Bronchial epithelial cell (primary cell): ENCODE results near the gene DPP6. TPM values are rescaled to one million over a fixed set of nuclear protein-coding genes. Genes with fewer than 3 reads are reported as not detected.
"Not testable (repeated sequence)": the region's sequence is repeated elsewhere in the genome, so short reads cannot be mapped to it uniquely, and the experiment has no call there.

ENCODE experiments used
- DNase-seq: peaks from one replicate; pipeline ENCODE4 v3.0.0-alpha.2; 2010; ENCODE audit warnings: low read depth
- FAIRE-seq: peaks from 2 replicates; lab custom pipeline; 2011; peaks lifted over from hg19 to GRCh38; lab: Jason Lieb, UNC
- H3K27me3 ChIP-seq: 2 replicates; pipeline ENCODE4 v1.5.1; 2011; ENCODE audit warnings: low read length; ENCODE audit not compliant: control insufficient read depth, insufficient read depth
- H3K36me3 ChIP-seq: 2 replicates; pipeline ENCODE4 v1.5.1; 2011; ENCODE audit warnings: low read length; ENCODE audit not compliant: control insufficient read depth, insufficient read depth
- H3K4me3 ChIP-seq: 2 replicates; pipeline ENCODE4 v1.5.1; 2011; ENCODE audit warnings: mild to moderate bottlenecking, low read depth, low read length, control low read depth
- total RNA-seq: library from RNA; depleted of rRNA; stranded (reverse); fragments of >200 nt; gene quantifications from 2 replicates; pipeline ENCODE4 v1.2.1, GENCODE V29; 2014
- TF ChIP-seq, protein P1 (sequence below): IDR thresholded peaks from 2 replicates; pipeline ENCODE4 v1.5.1; 2011; ENCODE audit warnings: mild to moderate bottlenecking, moderate library complexity, low read length, control low read depth, inconsistent platforms; ENCODE audit not compliant: insufficient read depth, severe bottlenecking

Gene DPP6
- total RNA-seq, 1 donor from 2014 or later = not detected

DNA sequence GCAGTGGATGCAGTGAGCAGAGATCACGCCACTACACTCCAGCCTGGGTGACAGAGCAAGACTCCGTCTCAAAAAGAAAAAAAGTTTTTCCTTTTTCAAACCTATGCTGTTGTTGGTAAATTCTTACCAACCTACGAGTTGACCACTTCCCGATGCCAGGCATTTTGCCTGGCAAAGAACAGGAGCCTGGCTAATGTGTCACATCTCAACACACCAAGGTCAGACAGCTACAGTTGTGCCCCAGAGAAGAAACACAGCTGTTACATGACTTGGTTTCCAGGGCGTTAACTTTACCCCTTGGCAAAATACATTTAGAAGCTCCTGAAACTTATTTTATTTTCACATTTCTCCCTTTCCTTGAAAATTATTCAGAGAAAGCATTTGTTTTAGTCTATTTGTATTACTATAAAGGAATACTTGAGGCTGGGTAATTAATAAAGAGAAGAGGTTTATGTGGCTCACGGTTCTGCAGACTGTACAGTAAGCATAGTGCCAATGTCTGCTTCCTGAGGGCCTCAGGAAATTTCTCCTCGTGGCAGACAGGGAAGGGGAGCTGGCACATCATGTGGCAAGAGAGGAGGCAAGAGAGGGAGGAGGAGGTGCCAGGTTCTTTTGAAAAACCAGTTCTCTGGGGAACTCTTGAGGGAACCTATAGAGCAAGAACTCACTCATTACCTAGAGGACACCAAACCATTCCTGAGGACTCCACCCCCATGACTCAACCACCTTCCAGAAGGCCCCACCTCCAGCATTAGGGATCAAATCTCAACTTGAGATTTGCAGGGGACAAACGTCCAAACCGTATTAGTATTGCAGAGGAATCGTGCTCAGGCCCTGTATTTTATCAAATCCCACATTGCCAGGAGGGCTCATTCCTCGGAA, 867.4 kb downstream of the DPP6 start:
- FAIRE-seq (no peak), DNase-seq (peak; percentile 66)
- H3K27me3 ChIP-seq = no peaks in the 10 kb centered on the region
- TF ChIP-seq, protein P1, sequence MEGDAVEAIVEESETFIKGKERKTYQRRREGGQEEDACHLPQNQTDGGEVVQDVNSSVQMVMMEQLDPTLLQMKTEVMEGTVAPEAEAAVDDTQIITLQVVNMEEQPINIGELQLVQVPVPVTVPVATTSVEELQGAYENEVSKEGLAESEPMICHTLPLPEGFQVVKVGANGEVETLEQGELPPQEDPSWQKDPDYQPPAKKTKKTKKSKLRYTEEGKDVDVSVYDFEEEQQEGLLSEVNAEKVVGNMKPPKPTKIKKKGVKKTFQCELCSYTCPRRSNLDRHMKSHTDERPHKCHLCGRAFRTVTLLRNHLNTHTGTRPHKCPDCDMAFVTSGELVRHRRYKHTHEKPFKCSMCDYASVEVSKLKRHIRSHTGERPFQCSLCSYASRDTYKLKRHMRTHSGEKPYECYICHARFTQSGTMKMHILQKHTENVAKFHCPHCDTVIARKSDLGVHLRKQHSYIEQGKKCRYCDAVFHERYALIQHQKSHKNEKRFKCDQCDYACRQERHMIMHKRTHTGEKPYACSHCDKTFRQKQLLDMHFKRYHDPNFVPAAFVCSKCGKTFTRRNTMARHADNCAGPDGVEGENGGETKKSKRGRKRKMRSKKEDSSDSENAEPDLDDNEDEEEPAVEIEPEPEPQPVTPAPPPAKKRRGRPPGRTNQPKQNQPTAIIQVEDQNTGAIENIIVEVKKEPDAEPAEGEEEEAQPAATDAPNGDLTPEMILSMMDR = no peak
- no peaks in the 10 kb centered on the region for H3K36me3 ChIP-seq
- no peak overlapping the region for H3K4me3 ChIP-seq

DNA sequence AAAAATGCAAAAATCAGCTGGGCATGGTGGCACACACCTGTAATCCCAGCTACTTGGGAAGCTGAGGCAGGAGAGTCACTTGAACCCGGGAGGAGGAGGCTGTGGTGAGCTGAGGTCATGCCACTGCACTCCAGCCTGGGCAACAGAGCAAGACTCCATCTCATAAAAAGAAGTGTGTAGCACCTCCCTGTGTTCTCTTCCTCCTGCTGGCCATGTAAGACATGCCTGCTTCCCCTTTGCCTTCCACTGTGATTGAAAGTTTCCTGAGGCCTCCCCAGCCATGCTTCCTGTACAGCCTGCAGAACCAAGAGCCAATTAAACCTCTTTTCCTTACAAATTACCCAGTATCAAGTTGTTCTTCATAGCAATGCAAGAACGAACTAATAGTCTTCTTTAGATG, 870.3 kb downstream of the DPP6 start:
- not testable (repeated sequence) for DNase-seq, FAIRE-seq, H3K36me3 ChIP-seq, H3K27me3 ChIP-seq, H3K4me3 ChIP-seq

DNA sequence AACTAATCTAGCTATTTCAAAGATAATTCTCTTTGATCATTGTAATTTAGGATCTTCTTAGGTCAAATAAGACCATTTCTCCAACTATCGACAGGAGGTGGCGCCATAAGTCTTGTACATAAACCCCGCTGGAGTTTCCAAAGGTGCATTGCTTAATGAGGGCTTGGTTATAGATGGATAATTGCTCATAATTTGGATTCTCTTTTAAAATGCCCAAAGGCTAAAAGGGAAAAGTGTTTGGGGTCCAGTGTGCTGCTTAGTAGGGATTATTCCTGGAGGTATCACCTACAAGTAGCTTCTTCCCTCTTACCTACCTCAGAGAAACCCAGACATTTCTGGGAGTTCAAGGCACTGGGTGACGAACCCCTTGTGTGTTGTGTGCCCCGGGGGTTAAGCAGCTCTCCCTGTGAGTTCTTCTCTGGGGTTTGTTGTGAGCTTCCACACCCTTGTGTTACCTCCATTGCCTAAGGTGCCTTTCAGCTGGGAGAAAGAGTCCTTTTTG, 875.5 kb downstream of the DPP6 start:
- no peaks in the 10 kb centered on the region for H3K36me3 ChIP-seq
- H3K27me3 ChIP-seq = no peaks in the 10 kb centered on the region
- peak overlapping the region; percentile 48 for H3K4me3 ChIP-seq
- FAIRE-seq (no peak), DNase-seq (peak; percentile 86)
- TF ChIP-seq, protein P1 = peak; percentile 52

DNA sequence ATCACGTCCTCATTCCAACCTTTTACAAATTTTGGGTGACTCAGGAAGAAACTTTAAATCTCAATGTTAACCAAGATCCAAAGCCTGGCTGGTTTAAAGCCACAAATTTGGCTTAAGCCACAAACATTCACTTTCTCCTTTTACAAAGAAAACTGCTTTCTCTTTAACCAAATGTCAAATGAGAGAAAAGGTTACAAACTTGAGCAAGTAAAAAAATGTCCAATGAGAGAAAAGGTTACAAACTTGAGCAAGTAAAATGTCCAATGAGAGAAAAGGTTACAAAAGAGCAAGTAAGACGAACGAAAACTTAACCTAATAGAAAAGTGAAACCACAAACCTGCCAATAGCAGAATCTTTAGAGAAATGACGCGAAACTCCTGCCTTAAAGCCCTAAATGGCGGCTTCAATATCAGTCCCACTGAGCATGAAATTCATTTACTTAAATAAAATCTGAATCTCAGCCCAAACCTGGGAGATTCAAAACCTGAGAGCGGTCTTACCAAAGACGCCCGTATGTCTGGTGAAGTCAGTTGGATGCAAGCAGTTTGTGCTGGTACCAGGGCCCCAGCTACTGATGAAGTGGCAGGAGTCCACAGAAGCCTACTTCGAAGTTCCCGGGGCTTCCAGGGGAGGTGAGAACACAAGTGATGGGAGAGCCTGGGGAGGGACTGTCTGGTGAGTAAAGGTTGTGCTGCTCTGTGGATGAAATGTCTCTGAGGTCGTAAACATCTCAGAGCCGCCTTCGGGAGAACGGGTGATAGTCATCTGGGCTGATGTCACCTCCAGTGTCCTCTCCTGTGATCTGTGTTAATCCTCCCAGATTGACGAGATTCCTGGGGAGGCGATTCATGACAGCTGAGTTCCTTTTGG, 876.2 kb downstream of the DPP6 start:
- peak; percentile 93 for DNase-seq
- peak overlapping the region; percentile 48 for H3K4me3 ChIP-seq
- no peaks in the 10 kb centered on the region for H3K27me3 ChIP-seq
- no peaks in the 10 kb centered on the region for H3K36me3 ChIP-seq
- no peak for FAIRE-seq
- TF ChIP-seq, protein P1 = no peak

DNA sequence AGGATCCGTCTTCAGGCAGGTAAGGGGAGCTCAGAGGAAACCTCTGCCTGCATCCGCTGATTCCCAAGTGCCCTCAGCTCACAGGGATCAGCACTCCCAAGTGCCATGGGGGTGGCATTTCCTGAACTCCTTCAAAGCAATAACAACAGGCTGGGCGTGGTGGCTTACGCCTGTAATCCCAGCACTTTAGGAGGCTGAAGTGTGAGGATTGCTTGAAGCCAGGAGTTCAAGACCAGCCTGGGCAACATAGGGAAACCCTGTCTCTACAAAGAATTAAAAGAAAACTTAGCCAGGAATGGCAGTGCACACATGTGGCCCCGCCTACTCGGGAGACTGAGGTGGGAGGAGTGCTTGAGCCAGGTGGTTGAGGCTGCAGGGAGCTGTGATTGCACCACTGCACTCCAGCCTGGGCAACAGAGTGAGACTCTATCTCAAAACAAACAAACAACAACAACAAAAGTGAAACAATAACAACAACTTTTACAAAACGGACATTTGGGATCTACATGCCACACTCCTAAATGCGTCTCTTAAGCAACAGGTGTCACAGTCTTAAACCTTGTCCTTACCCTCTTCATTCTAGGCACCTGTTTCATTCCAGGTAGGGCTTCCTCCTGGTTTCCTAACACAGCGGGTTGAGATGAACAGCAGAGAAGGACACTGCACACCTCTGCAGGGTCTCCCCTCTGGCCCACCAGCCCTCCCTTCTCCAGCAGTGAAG, 877.0 kb downstream of the DPP6 start:
- no peak for FAIRE-seq

More for the DNA sequence above, 877.0 kb downstream of the DPP6 start:
- no peaks in the 10 kb centered on the region for H3K36me3 ChIP-seq
- H3K4me3 ChIP-seq = peak overlapping the region; percentile 48
- no peak for DNase-seq
- no peaks in the 10 kb centered on the region for H3K27me3 ChIP-seq
- TF ChIP-seq, protein P1 = no peak
